GM23248 (cell line): ENCODE data around the gene CADM1.

Experiments
- EZH2 ChIP-seq: fragments of 200-600 bp; sonication (generic); IDR thresholded peaks from 2 replicates; pipeline ENCODE4 v1.6.1; 2018; ENCODE audit warnings: antibody characterized with exemption, mild to moderate bottlenecking; ENCODE audit not compliant: insufficient read depth, poor library complexity, severe bottlenecking
- EZH2phosphoT487 ChIP-seq: fragments of 200-600 bp; sonication (generic); IDR thresholded peaks from 2 replicates; pipeline ENCODE4 v1.6.1; 2018; ENCODE audit warnings: antibody characterized with exemption, moderate library complexity, mild to moderate bottlenecking, low read depth; ENCODE audit not compliant: insufficient read depth

DNA sequence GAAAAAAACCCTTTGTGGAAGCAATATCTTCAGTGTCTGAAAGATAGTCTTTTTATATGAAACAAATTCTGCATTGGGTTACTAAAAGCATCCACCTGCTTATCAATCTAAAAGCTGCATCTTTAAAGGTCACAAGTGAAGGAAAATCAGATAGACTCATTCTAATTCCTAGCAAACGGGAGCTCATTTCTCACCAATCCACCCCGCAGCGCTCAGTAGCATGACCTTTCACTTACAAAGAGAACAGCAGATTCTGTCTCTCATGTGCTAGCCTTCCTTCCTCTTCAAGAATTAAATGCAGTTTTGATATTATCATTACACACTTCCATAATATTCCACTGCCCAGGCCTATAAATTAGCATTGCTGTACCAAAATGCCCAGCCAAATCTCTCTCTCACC lies 212.9 kb downstream of the CADM1 start:
- TF ChIP-seq EZH2 (no peak), EZH2phosphoT487 (no peak)
